NCI-H146 (cell line): Measurements from ENCODE around the gene LCE2D.
"Not testable (repeated sequence)": the region's sequence is repeated elsewhere in the genome, so short reads cannot be mapped to it uniquely, and the experiment has no call there.

Experiments used
- DNase-seq: peaks from one replicate; lab custom pipeline; 2025; lab: John Stamatoyannopoulos, UW

Gene LCE2D

GRCh38 chr1:152663098-152663497, at the start of gene LCE2D:
Gene LCE2D (plus strand): TSS chr1:152663380. CDS start chr1:152664106, 726 bp downstream.
- DNase-seq = no peak

GRCh38 chr1:152613511-152613910, 49.7 kb upstream of the LCE2D start, which contains the start of gene LCE3B:
Gene LCE3B (plus strand): TSS chr1:152613811. CDS start chr1:152613811, 0 bp downstream.
- no peak for DNase-seq

- DNase-seq = no peak
Measured at GRCh38 chr1:152621993-152622392, 41.2 kb upstream of the LCE2D start.

- no peak for DNase-seq
Measured at GRCh38 chr1:152622803-152623202, 40.4 kb upstream of the LCE2D start, which contains the start of gene LCE3A. Gene LCE3A (minus strand): TSS chr1:152623103. CDS start chr1:152623103, 0 bp downstream.

GRCh38 chr1:152623203-152623844, 39.9 kb upstream of the LCE2D start:
- no peak for DNase-seq

GRCh38 chr1:152626744-152627143, 36.4 kb upstream of the LCE2D start:
- DNase-seq = no peak

- DNase-seq = no peak
Measured at GRCh38 chr1:152630596-152630995, 32.6 kb upstream of the LCE2D start.

- DNase-seq = no peak
Measured at GRCh38 chr1:152640351-152640750, 22.8 kb upstream of the LCE2D start.

- no peak for DNase-seq
Measured at GRCh38 chr1:152643945-152644344, 19.2 kb upstream of the LCE2D start.

GRCh38 chr1:152645146-152645545, 18.0 kb upstream of the LCE2D start:
- DNase-seq = no peak

GRCh38 chr1:152646656-152647055, 16.5 kb upstream of the LCE2D start:
- DNase-seq = no peak

GRCh38 chr1:152654110-152654509, 9.1 kb upstream of the LCE2D start:
- DNase-seq = peak; percentile 35

- no peak for DNase-seq
Measured at GRCh38 chr1:152656459-152656858, 6.7 kb upstream of the LCE2D start.

- no peak for DNase-seq
Measured at GRCh38 chr1:152657677-152658076, 5.5 kb upstream of the LCE2D start.

GRCh38 chr1:152658649-152659048, 4.5 kb upstream of the LCE2D start:
- no peak for DNase-seq

- DNase-seq = not testable (repeated sequence)
Measured at GRCh38 chr1:152666171-152666570, 3.0 kb downstream of the LCE2D start.

GRCh38 chr1:152667648-152668047, 4.5 kb downstream of the LCE2D start:
- no peak for DNase-seq

- DNase-seq = no peak
Measured at GRCh38 chr1:152673016-152673415, 9.8 kb downstream of the LCE2D start.

- DNase-seq = not testable (repeated sequence)
Measured at GRCh38 chr1:152674983-152675382, 11.8 kb downstream of the LCE2D start, which contains the start of gene LCE2C. Gene LCE2C (plus strand): TSS chr1:152675279. CDS start chr1:152676016, 737 bp downstream.

GRCh38 chr1:152679459-152679858, 16.3 kb downstream of the LCE2D start:
- DNase-seq = no peak

- DNase-seq = no peak
Measured at GRCh38 chr1:152681616-152682015, 18.4 kb downstream of the LCE2D start.

- DNase-seq = no peak
Measured at GRCh38 chr1:152683846-152684245, 20.7 kb downstream of the LCE2D start.

- DNase-seq = not testable (repeated sequence)
Measured at GRCh38 chr1:152685823-152686222, 22.6 kb downstream of the LCE2D start, which contains the start of gene LCE2B. Gene LCE2B (plus strand): TSS chr1:152686123. CDS start chr1:152686844, 721 bp downstream.
